Endometrium (tissue), 2 donors: ENCODE data around the gene TEDC1.
"Not testable (repeated sequence)": the region's sequence is repeated elsewhere in the genome, so short reads cannot be mapped to it uniquely, and the experiment has no call there.

Source experiments
- FAIRE-seq: peaks from 2 replicates; lab custom pipeline; 2012; peaks lifted over from hg19 to GRCh38; lab: Jason Lieb, UNC
- donor health status: control.
- donor health status: control.

TEDC1 gene

DNA sequence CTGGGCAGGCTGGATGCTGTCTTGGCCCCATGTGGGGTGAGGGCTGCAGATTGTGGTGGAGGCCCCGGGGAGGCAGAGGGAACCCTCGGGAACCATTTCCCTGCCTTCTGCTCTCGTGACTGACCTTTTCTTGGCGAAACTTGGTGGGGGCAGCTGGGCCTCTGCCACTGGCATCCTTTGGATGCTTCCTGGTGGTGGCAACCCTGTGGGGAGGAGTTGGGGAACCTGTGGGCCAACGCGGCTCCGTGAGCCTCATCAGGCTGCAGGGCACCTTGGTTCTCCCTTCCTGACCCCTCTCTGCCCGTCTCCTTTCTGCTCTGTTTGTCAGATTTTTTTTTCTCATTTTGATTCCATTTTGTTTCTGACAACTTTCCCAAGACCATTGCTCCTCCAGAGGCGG lies 49.8 kb downstream of the TEDC1 start:
- FAIRE-seq: no peak

DNA sequence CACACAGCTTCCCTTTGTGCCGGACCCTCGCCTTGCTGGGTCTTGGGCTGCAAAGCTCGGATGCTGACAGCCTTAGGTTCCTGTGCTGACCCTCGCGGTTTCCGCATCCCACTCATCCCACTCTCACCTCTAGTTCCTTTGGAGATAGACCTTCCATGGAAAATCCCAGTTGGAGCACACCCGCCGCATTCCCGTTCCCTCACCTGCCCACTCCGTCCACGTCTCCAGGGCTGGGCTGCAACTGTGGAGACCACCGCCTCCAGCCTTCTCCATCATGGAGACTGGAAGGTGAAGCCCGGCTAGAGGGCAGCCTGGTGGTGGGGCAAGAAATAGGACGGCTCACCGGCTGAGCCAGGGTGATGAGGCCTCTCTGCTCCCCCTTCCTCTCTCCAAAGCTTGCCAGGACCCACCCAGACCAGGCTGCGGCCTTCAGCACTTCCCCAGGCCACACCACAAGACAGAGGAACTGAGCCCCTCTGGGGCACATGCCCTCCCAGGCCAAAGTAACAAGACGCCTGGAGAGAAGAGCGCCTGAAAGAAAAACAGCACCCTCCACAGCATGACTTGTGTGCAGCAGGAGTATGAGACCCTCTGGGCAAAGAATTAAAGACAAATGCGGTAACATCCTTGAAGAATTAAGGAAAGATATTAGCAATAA lies 50.3 kb downstream of the TEDC1 start:
- no peak for FAIRE-seq

DNA sequence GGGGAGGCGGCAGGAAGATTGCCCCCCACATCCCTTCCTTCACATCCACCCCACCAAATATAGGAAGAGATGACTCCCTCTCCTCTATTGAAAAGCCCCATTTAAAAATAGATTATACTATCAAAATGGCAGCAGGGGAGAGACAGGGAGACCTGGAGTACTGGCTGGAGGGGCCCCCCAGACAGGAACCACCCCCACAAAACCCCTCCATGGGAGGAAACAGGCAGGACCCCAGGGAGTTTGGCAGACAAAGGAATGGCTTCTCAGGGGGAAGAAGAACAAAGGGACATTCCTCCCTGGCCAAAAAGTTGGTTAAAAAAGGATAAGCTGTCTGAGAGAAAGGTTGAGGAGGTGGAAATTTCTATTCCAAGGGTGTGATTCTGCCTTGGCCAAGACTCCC lies 54.6 kb downstream of the TEDC1 start:
- not testable (repeated sequence) for FAIRE-seq

DNA sequence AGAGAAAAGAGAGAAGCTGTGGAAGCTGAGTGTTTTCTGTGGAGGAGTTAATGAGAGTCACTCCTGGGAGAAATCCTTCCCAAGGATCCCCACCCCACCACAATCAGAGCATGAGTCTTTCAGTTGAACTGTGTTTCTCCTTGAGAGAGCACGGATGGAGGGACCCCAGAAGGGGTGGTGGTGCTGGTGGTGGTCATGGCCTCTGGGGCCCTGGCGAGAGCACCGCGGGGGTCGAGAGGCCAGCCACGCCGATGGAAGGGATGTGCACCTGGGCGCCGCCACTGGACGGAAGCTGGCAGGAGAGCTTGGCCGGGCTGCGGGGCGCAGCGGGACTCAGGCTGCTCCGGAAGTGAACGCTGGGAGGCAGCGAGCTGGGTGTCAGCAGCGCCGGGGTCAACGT lies 55.4 kb downstream of the TEDC1 start:
- not testable (repeated sequence) for FAIRE-seq

DNA sequence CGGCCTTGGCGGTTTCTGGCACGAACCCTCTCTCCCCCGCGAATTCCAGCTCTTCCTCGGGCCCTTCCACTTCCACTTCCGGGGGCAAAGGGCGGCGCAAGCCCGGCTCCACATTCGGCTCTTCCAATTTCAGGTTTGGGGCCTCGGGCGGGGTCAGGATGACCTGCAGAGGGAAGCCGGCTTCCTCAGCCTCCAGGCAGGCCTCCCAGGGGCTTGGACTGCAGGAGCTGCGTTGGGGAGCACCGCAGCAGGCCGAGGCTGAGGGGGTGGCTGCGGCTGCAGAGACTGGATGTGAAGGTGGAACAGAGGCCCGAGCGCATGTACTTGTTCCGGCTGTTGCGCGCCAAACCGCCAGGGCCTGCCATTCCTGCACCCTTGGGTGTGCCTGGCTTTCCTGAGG lies 56.0 kb downstream of the TEDC1 start:
- not testable (repeated sequence) for FAIRE-seq

DNA sequence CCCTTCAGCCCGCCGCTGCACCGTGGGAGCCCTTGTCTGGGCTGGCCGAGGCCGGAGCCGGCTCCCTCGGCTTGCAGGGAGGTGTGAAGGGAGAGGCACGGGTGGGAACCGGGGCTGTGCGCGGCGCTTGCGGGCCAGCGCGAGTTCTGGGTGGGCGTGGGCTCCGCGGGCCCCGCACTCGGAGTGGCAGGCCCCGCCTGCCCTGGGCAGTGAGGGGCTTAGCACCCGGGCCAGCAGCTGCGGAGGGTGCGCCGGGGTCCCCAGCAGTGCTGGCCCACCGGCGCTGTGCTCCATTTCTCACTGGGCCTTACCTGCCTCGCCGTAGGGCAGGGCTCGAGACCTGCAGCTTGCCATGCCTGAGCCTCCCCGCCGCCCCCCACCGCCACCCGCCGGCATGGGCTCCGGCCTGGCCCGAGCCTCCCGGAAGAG lies 56.7 kb downstream of the TEDC1 start:
- FAIRE-seq: no peak
